CD14-positive monocyte (primary cell): ENCODE results near the gene DCUN1D4. TPM values are rescaled to one million over a fixed set of nuclear protein-coding genes. Genes with fewer than 3 reads are reported as not detected.

Source experiments
- DNase-seq, 3 donors: peaks; one replicate each; pipeline ENCODE4 v3.0.0-alpha.2; 2011 to 2022
- H2AFZ ChIP-seq: 2 replicates; pipeline ENCODE4 v1.6.0; 2012; ENCODE audit warnings: mild to moderate bottlenecking, low read depth, low read length, inconsistent platforms; ENCODE audit not compliant: insufficient read depth, poor library complexity, severe bottlenecking
- H3K27ac ChIP-seq, 2 donors: 1 replicate in 1 of 2; 2 replicates in 1 of 2; pipeline ENCODE4 v1.5.1; 2012 to 2013; ENCODE audit warnings: low read length in 2 of 2, control low read depth in 1 of 2, inconsistent platforms in 1 of 2, low read depth in 1 of 2, mild to moderate bottlenecking in 1 of 2
- H3K27me3 ChIP-seq, 2 donors: one replicate each; pipeline versions ENCODE4 v1.6.0 to v1.6.1; 2011 to 2013; ENCODE audit warnings: low read length in 2 of 2; ENCODE audit not compliant: control insufficient read depth in 2 of 2, insufficient read depth in 2 of 2
- H3K36me3 ChIP-seq, 2 donors: replicated peaks in 1 of 2; 1 replicate in 1 of 2; 2 replicates in 1 of 2; pipeline versions ENCODE4 v1.5.1 to v1.6.1; 2012 to 2013; ENCODE audit warnings: low read length in 2 of 2, control low read depth in 1 of 2, inconsistent platforms in 1 of 2, mild to moderate bottlenecking in 1 of 2; ENCODE audit not compliant: insufficient read depth in 2 of 2, control insufficient read depth in 1 of 2
- H3K4me1 ChIP-seq, 2 donors: 1 replicate in 1 of 2; 2 replicates in 1 of 2; pipeline versions ENCODE4 v1.5.1 to v1.6.1; 2012 to 2013; ENCODE audit warnings: low read length in 2 of 2, control low read depth in 1 of 2, inconsistent platforms in 1 of 2, mild to moderate bottlenecking in 1 of 2, moderate library complexity in 1 of 2; ENCODE audit not compliant: insufficient read depth in 2 of 2, control insufficient read depth in 1 of 2
- H3K4me2 ChIP-seq: replicated peaks from 2 replicates; pipeline ENCODE3; 2012; ENCODE audit warnings: low read length, moderate library complexity, mild to moderate bottlenecking; ENCODE audit not compliant: poor library complexity, severe bottlenecking; ENCODE audit errors: extremely low read depth
- H3K4me3 ChIP-seq, 3 experiments: fragments of 200-600 bp in 1 of 3; sonication (generic) in 1 of 3; replicated peaks in 1 of 3; 1 replicate in 2 of 3; 2 replicates in 1 of 3; pipeline ENCODE4 v1.5.1; 2011 to 2013; ENCODE audit warnings: low read length in 3 of 3, mild to moderate bottlenecking in 3 of 3, control low read depth in 2 of 3, low read depth in 2 of 3, inconsistent platforms in 1 of 3, moderate library complexity in 1 of 3
- H3K79me2 ChIP-seq: 2 replicates; pipeline ENCODE4 v1.6.0; 2012; ENCODE audit warnings: mild to moderate bottlenecking, control low read depth, inconsistent platforms, low read length, moderate library complexity; ENCODE audit not compliant: insufficient read depth
- H3K9ac ChIP-seq: 2 replicates; pipeline ENCODE4 v1.6.0; 2017; ENCODE audit warnings: low read length, mild to moderate bottlenecking; ENCODE audit not compliant: insufficient read depth, poor library complexity, severe bottlenecking
- H3K9me3 ChIP-seq, 2 donors: replicated peaks in 1 of 2; 1 replicate in 1 of 2; 2 replicates in 1 of 2; pipeline versions ENCODE4 v1.5.1 to v1.6.1; 2012 to 2013; ENCODE audit warnings: low read length in 2 of 2, control low read depth in 1 of 2; ENCODE audit not compliant: control insufficient read depth in 1 of 2, insufficient read depth in 1 of 2
- H4K20me1 ChIP-seq: 2 replicates; pipeline ENCODE4 v1.6.0; 2012; ENCODE audit warnings: mild to moderate bottlenecking, low read length, control low read depth, moderate library complexity; ENCODE audit not compliant: insufficient read depth
- H3K27ac Mint-ChIP-seq, 7 donors: one replicate each; pipeline ENCODE4 v1.8.0; 2020; ENCODE audit warnings: mild to moderate bottlenecking in 7 of 7, mixed read lengths in 7 of 7, moderate library complexity in 6 of 7, inconsistent platforms in 2 of 7
- H3K27me3 Mint-ChIP-seq, 3 donors: one replicate each; pipeline ENCODE4 v1.8.0; 2021 to 2022; ENCODE audit warnings: low read depth in 3 of 3, mild to moderate bottlenecking in 3 of 3, mixed read lengths in 3 of 3, moderate library complexity in 3 of 3, inconsistent platforms in 1 of 3
- H3K36me3 Mint-ChIP-seq, 2 donors: one replicate each; pipeline ENCODE4 v1.8.0; 2020; ENCODE audit warnings: mixed read lengths in 2 of 2, inconsistent platforms in 1 of 2, mild to moderate bottlenecking in 1 of 2
- H3K4me1 Mint-ChIP-seq: one replicate; pipeline ENCODE4 v1.8.0; 2020; ENCODE audit warnings: mild to moderate bottlenecking, mixed read lengths
- H3K4me3 Mint-ChIP-seq, 2 donors: one replicate each; pipeline ENCODE4 v1.8.0; 2020; ENCODE audit warnings: mild to moderate bottlenecking in 2 of 2, mixed read lengths in 2 of 2, moderate library complexity in 1 of 2
- H3K9me3 Mint-ChIP-seq, 7 donors: one replicate each; pipeline ENCODE4 v1.8.0; 2020 to 2022; ENCODE audit warnings: mixed read lengths in 7 of 7, mild to moderate bottlenecking in 6 of 7, moderate library complexity in 6 of 7, inconsistent platforms in 2 of 7
- CTCF ChIP-seq: fragments of 200-600 bp; IDR thresholded peaks from one replicate; pipeline ENCODE4 v1.8.0; 2022; ENCODE audit warnings: antibody characterized with exemption, mild to moderate bottlenecking
- WGBS: methylation state at CpG from one replicate; pipeline ENCODE4 v1.1.5; 2013; ENCODE audit warnings: missing lambda C conversion rate; ENCODE audit not compliant: insufficient coverage; 5-methylcytosine and 5-hydroxymethylcytosine counted together
- intact Hi-C, 2 donors: fragments of 100-400 bp; cut with micrococcal nuclease; formaldehyde crosslinking; loops; one replicate each; pipeline versions ENCODE4 v1.15.0 to v1.15.1; 2023
- polyA plus RNA-seq, 3 donors: library from polyadenylated mRNA; depleted of rRNA in 1 of 3; unstranded in 2 of 3; stranded (reverse) in 1 of 3; fragments of 300-500 nt in 2 of 3; fragments of >200 nt in 1 of 3; fragmentation: Illumina TruSeq in 2 of 3; gene quantifications; 1 replicate in 2 of 3; 2 replicates in 1 of 3; pipeline ENCODE4 v1.2.3, GENCODE V29; 2012 to 2021

The DCUN1D4 gene
- polyA plus RNA-seq, 3 donors = 4.7 to 15.2 (median 6.9) TPM

- DNase-seq = no peak
- Histone ChIP-seq H3K9ac (no peak overlapping the region), H3K27me3 (no peaks in the 10 kb centered on the region), H4K20me1 (peaks cover 18% of the 10 kb centered on the region), H2AFZ (no peak overlapping the region), H3K27ac (no peak overlapping the region), H3K4me3 (no peak overlapping the region), H3K4me1 (peaks cover 0 to 3% of the 10 kb centered on the region in 2 donors), H3K9me3 (no peaks in the 10 kb centered on the region), H3K36me3 (no peaks in the 10 kb centered on the region), H3K4me2 (no peak overlapping the region), H3K79me2 (peaks cover 45% of the 10 kb centered on the region)
- intact Hi-C loops = no loop called here
- no peak overlapping the region for H3K27ac Mint-ChIP-seq
- H3K27me3 Mint-ChIP-seq = no peaks in the 10 kb centered on the region
- peaks cover 20% of the 10 kb centered on the region for H3K4me1 Mint-ChIP-seq
- peaks cover 1 to 11% of the 10 kb centered on the region in 2 donors for H3K36me3 Mint-ChIP-seq
- peaks cover 0 to 2% (median 0%) of the 10 kb centered on the region in 7 donors for H3K9me3 Mint-ChIP-seq
- H3K4me3 Mint-ChIP-seq = no peak overlapping the region
- no peak for TF ChIP-seq CTCF
These were observed 9.0 kb downstream of the DCUN1D4 start for GRCh38 chr4:51851937-51852290.

GRCh38 chr4:51853027-51853682 lies 10.2 kb downstream of the DCUN1D4 start:
- H3K27me3 Mint-ChIP-seq = no peaks in the 10 kb centered on the region
- 85% methylated on average over 6 of the region's 6 CpGs for WGBS
- DNase-seq = no peak
- peaks cover 24% of the 10 kb centered on the region for H3K4me1 Mint-ChIP-seq
- H3K4me2 ChIP-seq = no peak overlapping the region
- peaks cover 6 to 7% of the 10 kb centered on the region in 2 donors for H3K36me3 Mint-ChIP-seq
- intact Hi-C loops = no loop called here
- no peak overlapping the region for H3K4me3 Mint-ChIP-seq
- peaks cover 18% of the 10 kb centered on the region for H4K20me1 ChIP-seq
- H3K9me3 Mint-ChIP-seq = peaks cover 0 to 2% (median 0%) of the 10 kb centered on the region in 7 donors
- no peak overlapping the region for H3K27ac Mint-ChIP-seq
- H3K9me3 ChIP-seq = no peaks in the 10 kb centered on the region
- no peaks in the 10 kb centered on the region for H3K27me3 ChIP-seq
- H3K79me2 ChIP-seq = peaks cover 35% of the 10 kb centered on the region
- no peak overlapping the region for H3K9ac ChIP-seq
- H3K4me1 ChIP-seq = peaks cover 0 to 3% of the 10 kb centered on the region in 2 donors
- H3K27ac ChIP-seq = no peak overlapping the region
- H3K36me3 ChIP-seq = no peaks in the 10 kb centered on the region
- no peak overlapping the region for H2AFZ ChIP-seq
- H3K4me3 ChIP-seq = no peak overlapping the region
- no peak for TF ChIP-seq CTCF
